NOMO-1 treated with DMSO at 0.1 percent for 48 hours (cell line): ENCODE data around the gene SAMD5.
"Not testable (repeated sequence)": the region's sequence is repeated elsewhere in the genome, so short reads cannot be mapped to it uniquely, and the experiment has no call there.

Experiments used
- DNase-seq: peaks from one replicate; lab custom pipeline; 2025; ENCODE audit not compliant: unreplicated experiment; lab: John Stamatoyannopoulos, UW

The SAMD5 gene

DNA sequence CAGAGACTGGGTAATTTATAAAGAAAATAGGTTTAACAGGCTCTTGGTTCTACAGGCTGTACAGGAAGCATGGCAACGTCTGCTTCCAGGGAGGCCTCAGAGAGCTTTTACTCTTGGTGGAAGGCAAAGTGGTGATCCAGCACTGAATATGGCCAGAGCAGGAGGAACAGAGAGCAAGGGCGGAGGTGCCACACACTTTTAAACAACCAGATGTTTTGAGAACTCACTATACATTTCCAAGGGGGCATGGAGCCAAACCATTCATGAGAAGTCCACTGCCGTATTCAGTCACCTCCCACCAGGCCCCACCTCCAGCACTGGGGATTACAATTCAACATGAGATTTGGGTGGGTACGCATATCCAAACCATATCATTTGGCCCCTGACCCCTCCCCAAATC lies 18.7 kb downstream of the SAMD5 start:
- DNase-seq, result no peak

DNA sequence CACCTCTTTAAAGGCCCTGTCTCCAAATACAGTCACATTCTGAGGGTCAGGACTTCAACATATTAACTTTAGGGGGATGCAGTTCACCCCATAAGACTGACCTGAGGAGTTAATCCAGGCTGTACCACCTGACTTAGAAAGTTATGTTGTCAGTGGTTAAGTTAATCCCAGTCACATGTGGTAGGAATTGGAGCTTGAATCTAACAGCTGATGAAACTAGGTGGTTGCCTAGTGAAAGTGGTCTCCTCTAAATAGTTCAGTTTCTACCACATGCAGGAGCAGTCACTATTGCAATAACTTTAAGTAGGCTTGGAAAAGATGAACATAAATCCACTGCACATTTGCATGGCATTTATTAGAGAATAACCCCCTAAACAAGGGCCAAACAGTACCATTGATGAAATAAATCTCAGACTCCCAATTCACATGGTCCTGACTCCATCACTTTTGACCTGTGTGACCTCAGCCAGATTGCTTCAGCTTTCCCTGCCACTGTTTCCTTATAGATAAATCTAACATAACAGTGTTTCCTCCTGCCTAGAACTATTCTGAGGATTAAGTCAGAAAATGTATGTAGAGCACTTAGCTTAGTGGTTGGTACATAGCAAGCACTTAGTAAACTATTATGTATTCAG lies 20.1 kb downstream of the SAMD5 start:
- DNase-seq, result no peak

DNA sequence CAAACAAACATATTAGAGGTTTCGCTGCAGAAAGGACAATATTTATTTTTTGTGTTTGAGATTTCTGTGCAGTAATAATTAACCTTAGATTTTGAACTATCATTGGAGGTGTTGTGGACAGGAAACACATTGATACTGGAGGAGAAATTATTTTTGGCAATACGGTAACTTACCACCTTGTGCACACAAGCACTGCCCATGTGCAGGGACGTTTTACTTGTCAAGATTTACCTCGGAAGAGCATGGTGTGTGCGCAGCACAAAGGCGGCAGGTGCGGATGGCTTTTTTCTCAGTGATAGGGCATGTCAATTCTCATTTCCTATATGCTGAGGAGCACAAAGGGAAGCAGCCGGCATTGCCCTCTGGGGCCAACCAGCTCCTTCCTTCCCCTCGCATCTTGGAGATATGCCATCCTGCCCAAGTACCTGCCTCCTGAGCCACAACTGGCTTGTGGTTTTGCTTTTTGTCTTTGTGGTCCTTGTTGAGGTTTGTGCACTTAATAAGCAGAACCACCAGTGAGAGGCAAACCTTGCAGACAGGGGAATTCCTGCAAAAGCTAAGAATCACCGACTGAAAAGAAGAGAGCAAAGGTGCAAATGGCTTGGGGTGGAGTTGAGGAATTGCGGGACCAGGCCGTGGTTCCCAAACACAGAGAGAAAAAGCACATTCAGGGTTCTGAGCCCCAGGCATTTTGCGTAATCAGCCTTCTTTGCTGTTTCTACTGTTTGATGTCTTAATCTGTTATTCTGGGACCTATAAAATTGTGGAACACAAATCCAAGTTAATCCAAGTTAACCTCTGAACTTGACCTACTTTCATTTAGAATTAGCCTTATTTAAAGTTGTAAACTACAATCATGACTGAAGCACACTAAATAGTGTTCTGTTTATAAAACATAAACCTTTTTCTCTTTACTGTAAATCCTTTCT lies 21.9 kb downstream of the SAMD5 start:
- no peak for DNase-seq

DNA sequence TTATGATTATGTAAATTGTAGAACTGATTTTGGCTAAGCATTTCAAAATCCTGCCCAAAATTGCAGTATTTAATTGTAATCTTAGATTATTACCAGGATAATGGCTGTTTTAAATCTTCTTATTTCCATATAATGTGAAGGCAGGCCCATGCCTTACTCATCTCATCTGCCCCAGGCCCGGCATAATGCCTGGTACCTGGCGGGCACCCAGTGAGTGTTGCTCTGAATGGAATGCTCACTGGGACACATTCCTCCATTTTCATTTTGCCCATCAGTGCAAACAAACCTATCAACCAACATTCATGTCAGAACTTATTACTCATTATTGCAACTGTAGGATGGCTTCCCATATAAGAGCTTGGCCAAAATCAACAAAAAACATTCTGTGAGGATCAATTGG lies 22.8 kb downstream of the SAMD5 start:
- no peak for DNase-seq

DNA sequence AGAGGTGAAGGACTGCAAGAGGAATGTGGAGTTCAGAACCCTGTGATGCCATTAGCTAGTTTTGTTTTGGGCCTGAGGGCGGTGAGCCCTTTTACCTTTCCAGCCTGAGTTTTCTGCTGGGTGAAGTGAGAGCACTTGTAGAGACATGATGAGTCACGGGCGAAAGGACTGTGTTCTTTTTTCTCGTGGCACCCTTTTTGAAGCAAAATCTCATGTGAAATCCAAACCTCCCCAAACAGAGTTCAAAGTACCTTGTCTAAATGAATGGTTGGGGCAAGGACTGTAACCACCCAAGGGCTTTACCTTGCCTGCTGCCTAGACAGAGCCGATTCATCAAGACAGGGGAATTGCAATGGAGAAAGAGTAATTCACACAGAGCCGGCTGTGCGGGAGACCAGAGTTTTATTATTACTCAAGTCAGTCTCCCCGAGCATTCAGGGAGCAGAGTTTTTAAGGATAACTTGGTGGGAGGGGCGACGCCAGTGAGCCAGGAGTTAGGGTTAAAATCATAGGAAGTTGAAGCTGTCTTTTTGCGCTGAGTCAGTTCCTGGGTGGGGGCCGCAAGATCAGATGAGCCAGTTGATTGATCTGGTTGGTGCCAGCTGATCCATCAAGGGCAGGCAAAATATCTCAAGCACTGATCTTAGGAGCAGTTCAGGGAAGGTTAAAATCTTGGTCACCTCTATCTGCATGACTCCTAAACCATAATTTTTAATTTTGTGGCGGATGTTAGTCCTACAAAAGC lies 25.8 kb downstream of the SAMD5 start:
- DNase-seq, result no peak

DNA sequence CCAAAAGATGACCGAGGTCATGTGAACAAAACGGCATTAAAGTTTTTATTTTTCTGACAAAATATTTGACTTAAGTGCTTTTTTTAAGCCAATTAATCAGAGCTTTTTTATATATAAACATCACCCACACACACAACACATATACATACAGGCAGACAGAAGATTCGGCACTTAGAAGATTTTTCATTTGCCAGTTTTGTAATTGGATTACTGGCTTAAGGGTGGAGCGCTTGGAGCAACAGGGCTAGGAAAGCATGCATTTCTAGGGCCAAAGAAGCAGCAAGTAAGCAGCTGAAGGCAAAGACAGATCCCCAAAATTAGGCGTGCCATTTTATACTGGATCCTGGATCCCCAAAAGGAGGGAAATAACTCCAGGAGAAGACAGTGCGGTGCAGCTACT lies 30.3 kb downstream of the SAMD5 start:
- no peak for DNase-seq

DNA sequence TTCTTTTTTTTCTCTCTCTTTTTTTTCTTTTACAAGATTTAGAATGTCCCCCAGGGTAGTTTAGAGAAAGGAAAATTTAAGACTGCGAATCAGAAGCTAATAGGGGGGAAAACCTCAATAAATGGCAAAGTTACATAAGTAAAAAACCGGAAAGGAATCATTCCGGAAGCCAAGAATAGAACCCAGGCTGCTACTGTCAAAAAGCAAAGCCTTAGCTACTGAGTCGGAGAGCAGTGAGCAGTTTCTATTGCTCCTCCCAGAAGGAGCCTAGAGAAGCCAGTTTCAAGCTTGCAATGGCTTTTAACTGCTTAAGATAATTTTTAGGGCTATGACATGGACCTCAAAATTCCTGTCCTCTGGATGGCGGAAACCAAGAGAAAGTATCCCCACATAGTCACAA lies 31.6 kb downstream of the SAMD5 start:
- no peak for DNase-seq

DNA sequence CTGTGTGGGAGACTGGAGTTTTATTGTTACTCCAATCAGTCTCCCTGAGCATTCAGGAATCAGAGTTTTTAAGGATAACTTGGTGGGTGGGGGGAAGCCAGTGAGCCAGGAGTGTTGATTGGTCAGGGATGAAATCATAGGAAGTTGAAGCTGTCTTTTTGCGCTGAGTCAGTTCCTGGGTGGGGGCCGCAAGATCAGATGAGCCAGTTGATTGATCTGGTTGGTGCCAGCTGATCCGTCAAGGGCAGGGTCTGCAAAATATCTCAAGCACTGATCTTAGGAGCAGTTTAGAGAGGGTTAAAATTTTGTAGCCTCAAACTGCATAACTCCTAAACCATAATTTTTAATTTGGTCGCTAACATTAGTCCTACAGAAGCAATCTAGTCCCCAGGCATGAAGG lies 33.9 kb downstream of the SAMD5 start:
- not testable (repeated sequence) for DNase-seq

DNA sequence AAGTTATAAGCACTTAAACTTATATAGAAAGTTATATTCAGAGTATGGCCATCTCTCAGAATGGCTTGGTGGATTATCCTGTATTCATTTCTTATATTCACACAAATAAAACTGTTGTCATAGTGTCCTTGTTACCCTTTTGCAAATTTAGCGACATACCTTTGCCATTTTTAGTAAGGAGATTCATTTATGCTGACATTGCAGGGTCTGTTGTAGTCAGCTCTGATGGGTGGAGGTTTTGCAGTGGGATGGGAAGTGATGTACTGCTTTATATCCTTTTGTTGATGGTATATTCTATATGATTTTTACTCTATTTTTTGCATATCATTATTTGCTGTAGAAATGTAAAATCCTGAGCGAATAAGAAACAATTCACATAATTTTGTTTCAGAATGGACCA lies 35.9 kb downstream of the SAMD5 start:
- DNase-seq, result no peak

DNA sequence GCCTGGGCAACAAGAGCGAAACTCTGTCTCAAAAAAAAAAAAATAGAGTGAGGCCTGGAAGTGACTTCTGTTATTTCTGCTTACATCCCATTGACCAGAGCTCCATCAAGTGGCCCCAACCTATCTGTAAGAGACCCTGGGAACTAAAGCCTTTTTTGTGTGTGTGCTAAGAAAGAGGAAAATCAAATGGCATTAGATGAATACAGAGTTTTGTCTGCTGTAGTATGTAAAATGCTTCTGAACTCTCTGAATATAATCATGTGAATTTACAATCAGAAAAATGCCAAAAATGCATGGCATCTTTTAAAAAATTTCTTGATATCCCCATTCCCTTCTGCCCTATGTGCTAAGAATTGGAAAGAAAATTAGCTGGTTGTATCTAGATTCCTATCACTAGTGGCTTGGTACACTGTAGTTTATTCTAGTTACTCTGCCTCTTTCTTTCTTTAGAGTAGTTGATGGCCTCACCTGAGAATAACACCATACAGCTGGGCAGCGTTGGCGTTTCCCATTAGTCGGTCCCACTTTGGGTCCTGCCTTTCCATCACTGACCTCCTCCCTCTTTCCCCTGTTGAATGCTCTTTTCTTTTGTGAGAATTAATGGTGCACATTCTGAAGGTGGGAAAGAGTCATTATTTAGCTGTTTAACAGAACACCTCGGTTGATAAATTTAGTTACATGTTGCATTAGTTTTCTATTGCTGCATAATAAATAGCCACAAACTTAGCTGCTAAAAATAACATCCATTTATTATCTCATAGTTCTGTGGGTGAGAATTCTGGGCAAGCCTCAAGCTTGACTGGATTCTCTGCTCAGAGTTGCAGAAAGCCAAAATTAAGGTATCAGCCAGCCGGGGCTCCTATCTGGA lies 38.2 kb downstream of the SAMD5 start:
- no peak for DNase-seq

DNA sequence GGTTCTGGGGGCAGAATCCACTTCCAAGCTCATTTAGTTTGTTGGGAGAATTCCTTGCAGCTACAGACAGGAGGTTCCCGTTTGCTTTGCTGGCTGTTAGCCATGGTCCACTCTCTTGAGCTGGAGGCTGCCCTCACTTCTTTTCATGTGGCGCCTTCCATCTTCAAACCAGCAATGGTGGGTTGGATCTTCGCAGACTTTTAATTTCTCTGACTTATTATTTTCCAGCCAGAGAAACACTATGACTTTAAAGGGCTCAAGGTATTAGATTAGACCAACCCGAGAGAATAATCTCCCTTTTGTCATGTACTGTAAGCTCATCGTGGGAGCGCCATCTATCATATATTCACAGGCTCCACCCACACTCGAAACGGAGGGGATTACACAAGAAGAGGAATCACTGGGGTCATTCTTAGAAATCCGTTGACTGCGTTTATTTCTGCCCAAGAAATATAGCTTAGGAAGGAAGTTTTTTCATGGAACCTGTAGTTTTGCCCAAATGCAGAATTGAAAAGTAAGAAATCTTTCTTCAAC lies 38.9 kb downstream of the SAMD5 start:
- no peak for DNase-seq

DNA sequence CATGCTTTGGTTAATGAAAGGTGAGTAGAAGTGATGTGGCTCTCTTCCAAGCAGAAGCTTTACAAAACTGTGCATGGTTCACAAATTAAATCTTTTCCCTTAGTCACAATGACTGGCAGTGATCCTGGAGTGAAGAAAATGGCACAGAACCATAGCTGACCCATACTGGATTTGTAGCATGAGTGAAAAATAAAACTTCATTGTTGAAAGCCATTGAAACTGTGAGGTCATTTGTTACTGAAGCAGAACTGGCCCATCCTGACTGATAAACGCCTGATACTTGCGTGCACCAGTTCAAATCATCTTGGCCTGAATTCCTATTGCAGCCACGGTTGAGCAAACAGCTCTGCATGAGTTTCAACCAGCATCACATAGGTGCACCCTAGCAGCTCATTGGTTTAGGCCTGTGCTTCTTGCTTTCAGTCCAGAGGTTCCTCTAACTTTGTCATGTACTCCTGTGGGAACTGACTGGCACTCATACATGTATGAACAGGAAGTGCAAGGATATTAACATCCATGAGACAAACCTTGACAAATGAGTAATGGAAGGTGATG lies 40.5 kb downstream of the SAMD5 start:
- no peak for DNase-seq

DNA sequence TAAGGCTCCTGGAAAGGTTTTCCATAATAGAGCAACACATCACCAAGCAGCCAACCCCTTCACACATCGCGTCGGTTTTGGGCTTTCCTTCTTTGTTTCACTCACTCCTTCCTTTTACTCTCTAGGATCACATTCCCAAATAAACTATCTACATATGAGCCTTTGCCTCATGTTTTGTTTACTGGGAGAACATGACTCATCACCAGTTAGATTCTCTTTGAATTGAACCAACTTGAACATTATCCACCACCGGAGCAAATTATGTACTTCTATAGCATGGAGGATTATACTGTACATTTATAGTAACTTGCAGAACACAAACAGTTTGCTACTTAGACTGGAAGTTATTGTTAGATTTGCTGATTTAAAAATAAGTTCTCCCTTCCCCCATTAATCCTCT lies 41.0 kb downstream of the SAMD5 start:
- no peak for DNase-seq

DNA sequence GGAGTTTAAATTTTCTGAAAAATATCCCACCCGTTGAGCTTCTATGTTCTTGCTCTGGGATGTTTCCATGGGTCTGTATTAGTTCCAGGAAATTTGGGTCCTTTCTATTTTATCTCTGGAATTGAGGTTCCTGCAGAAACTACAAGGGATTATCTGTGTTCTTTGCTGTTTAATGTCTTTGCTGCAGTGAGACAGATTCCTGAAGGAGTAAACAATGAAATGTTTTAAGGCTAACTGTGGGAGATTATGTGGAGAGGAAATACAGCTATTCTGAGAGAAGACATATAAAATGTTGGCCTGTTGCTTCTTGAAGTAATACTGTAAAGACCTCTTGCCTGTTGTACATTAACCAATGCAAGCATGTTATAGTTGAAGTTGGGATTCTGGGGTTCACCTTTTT lies 43.5 kb downstream of the SAMD5 start:
- DNase-seq, result no peak

DNA sequence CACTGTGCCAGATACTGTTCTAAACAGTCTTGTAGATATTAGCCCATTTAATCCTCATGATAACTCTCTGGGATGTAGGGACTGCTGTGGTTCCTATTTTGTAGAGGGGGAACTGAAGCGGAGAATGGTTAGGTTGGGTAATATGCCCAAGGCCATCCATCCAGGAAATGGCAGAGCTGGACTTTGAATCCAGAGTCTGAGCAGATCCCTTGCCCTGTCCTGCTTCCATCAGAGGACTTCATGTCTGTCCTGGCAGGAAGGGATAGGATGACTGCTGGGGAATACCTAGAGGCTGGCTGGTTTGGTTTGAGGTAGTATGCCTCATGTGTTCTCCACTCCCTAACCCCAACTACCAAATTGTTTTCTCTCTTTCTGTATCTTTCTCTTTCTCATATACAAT lies 44.6 kb downstream of the SAMD5 start:
- DNase-seq, result no peak

DNA sequence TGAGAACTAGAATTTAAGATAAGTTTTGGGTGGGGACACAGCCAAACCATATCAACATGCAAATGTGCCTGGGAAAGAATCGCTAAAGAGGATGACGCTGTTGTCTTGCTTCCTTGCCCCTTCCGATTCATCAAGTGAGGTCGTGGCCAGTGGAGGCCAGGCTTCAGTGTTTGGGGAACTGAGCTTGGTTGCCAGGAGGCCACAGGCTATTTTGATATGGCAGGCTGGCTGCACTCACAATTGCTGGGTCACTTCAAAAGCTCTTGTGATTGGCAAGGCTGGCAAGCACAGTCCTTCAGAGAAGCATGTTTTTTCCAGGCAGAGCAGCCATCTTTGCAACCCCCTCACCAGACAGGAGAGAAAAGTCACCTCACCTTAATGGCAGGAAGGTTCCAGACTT lies 45.8 kb downstream of the SAMD5 start:
- DNase-seq, result no peak

DNA sequence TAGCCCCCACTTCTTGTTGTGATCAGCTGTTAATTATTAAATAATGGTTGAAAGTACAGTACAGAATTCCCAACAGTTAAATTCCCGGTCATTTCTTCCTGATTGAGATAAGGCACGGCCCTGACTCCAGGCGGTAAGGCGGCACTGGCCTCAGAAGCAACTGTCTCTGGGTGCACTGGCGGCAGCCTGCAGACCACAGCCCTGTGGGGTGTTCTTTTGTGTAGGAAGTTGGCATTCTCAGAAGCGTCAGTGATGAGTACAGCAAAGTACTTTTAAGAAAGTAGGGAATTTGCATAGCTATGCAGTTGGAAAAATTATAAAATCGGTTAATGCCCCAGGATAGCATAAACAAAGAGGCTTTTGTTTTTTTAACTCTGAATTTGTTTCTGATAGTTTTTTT lies 50.5 kb downstream of the SAMD5 start:
- no peak for DNase-seq

DNA sequence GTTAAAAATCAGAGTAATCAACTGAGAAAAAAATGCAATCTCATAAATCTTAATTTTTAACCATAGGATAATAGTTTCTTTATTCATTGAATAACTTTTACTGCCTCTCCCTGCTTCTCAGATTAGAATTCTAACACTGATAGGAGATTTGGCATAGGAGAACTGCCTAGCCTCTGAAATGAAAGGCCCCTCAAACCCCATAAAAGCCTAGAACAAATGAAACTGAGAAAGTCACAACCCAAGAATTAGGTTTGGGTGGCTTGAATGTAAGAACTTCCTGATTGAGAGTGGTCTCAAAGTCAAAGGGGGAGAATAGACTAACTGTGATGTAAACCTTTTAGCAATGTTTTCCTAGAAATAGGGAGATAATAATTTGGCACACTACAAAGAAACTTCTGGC lies 52.2 kb downstream of the SAMD5 start:
- DNase-seq, result no peak

DNA sequence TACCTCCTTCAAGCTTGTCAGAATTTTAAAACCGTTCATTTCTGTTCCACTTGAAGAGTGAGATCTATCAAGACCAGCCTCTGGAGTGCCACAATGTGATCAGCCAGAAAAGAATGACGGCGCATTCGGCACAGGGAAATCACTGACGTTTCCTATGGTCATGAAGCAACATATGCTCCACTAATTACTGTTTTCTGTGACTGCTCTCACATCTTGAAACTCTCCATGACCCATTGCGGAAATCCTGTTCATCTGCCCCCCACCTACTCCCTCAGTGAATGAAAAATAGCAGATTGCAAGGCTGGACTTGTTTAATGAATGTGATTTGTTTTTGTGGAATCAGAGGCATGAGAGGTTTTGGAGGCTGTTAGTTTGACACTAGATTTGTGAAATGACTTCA lies 53.2 kb downstream of the SAMD5 start:
- no peak for DNase-seq

DNA sequence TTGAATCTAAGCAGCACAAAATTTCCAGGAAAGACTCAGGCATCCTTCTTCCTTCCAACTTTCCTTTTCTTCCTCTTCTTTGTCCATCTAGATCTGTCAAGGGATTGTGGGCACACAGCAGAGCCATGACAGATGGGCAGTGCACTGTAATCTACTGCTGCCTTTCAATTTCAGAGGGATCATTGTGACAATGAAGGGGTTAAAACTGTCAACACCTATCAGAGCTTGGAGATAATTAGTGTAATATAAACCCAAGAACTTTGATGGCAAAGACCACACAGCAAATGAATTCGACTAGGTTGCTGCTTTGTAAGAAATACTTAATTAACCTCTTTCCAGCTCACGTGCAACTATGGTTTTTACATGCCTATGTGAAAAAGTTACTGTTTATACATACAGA lies 55.0 kb downstream of the SAMD5 start:
- no peak for DNase-seq
